Activated CD4-positive, alpha-beta T cell treated with anti-CD3 and anti-CD28 coated beads, Interleukin-2, amount 10 ng/mL, durations not matched to agents 24 days and 14 days (primary cell): ENCODE results near the gene GBGT1. TPM values are rescaled to one million over a fixed set of nuclear protein-coding genes. Genes with fewer than 3 reads are reported as not detected.

ENCODE experiments used
- DNase-seq: peaks from one replicate; pipeline ENCODE4 v3.0.0; 2022
- H3K27ac Mint-ChIP-seq: one replicate; pipeline ENCODE4 v1.8.0; 2022; ENCODE audit warnings: mild to moderate bottlenecking, mixed read lengths
- H3K27me3 Mint-ChIP-seq: one replicate; pipeline ENCODE4 v1.8.0; 2022; ENCODE audit warnings: mixed read lengths
- H3K36me3 Mint-ChIP-seq: one replicate; pipeline ENCODE4 v1.8.0; 2022; ENCODE audit warnings: low read depth, mild to moderate bottlenecking, mixed read lengths
- H3K4me1 Mint-ChIP-seq: one replicate; pipeline ENCODE4 v1.8.0; 2021; ENCODE audit warnings: mixed read lengths
- H3K4me3 Mint-ChIP-seq: one replicate; pipeline ENCODE4 v1.8.0; 2022; ENCODE audit warnings: mild to moderate bottlenecking, moderate library complexity, mixed read lengths
- H3K9me3 Mint-ChIP-seq: one replicate; pipeline ENCODE4 v1.8.0; 2021; ENCODE audit warnings: mixed read lengths
- intact Hi-C: fragments of 100-400 bp; cut with micrococcal nuclease; formaldehyde crosslinking; loops from one replicate; pipeline ENCODE4 v1.15.1; 2023
- total RNA-seq: library from RNA; stranded (reverse); gene quantifications from 2 replicates; pipeline ENCODE4 v1.2.3, GENCODE V29; 2022

The GBGT1 gene
- total RNA-seq, 1 donor from 2014 or later: 8.2 TPM

DNA sequence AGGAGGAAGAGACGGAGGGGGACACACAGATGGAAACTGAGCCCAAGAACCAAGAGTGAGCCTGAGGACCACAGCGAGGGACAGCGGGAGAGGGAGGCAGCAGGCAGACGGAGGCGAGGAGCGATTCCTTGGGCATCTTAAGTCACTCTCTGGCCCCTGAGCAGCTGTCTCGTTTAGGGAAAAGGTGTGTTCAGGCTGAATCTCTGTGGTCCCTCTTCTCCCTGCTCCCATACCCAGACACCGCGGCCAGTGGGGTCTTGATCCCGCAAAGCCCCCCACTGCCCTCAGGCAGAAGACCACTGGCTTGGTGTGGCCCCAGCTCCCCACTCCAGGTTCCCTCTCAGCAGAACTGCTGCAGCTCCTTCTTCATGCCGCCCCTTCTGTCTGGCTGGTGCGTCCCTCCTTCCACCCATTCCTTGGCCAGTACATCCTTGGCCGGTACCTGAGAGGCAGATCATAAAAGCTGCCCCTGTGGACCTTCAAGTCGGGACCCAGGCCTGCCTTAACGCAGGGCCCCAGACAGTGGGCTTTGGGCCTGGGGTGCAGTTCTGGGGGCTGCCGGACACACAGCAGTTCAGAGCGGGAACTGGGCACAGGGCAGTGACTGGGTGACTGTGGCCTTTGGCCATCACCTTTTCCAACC lies 36.9 kb downstream of the GBGT1 start:
- H3K36me3 Mint-ChIP-seq: peaks cover 21% of the 10 kb centered on the region
- peaks cover 53% of the 10 kb centered on the region for H3K4me1 Mint-ChIP-seq
- peak overlapping the region; percentile 71 for H3K4me3 Mint-ChIP-seq
- intact Hi-C loops: no loop called here
- no peaks in the 10 kb centered on the region for H3K27me3 Mint-ChIP-seq
- peak overlapping the region; percentile 76 for H3K27ac Mint-ChIP-seq
- no peak for DNase-seq
- H3K9me3 Mint-ChIP-seq: no peaks in the 10 kb centered on the region

DNA sequence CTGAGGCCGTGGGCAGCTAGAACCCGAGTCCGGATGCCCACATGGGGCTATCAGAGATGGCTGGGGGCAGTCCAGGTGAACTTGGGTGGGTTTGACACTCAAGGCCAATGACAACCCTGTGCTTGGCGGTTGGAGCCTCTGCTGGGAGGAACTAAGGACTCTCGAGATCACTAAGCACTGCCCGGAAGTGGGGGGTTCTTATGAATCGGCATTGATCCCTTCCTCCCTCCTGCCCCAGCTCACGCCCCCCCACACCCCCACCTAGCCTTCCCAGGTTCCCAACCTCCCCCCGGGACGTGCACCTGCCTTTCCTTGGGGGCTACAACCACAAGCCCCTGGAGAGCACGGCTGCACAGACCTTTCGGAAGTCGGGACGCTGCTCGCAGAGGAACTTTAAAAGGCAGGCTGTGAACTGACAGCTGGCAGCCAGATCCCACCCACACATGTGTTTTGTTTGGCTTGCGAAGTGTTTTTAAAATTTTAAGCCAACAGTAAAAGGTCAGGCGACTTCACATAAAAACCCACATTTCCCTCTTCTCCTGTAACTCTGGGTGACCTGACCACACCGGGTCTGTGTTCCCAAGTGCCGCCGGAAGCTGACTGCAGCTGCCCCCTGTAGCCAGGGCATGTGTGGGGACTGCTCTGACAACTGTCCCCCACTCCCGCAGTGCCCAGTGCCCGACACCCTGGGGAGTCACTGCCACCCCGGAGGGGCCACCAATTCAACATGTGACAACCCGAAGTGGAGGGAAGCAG lies 37.6 kb downstream of the GBGT1 start:
- intact Hi-C loops: no loop called here
- DNase-seq: no peak
- Mint-ChIP-seq H3K4me3 (peak overlapping the region; percentile 71), H3K27me3 (no peaks in the 10 kb centered on the region), H3K27ac (peak overlapping the region; percentile 76), H3K4me1 (peaks cover 52% of the 10 kb centered on the region), H3K9me3 (no peaks in the 10 kb centered on the region), H3K36me3 (peaks cover 23% of the 10 kb centered on the region)

DNA sequence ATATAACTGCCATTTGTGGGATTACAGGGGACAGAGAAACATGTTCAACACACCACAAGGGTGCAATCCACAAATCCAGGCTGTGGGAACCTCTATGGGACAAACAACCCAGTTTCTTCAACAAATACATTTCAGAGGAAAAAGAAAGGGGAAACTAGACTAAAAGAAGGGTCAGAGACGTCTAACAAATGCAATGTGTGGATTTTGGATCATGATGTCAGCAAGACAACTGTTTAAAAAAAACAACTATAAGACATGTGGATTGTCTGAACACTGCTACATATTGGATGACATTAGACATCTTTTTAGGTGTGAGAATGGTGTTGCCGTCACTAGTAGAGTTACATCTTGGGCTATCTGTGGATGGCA lies 38.8 kb downstream of the GBGT1 start:
- no peak for DNase-seq
- intact Hi-C loops: no loop called here
- peak overlapping the region; percentile 66 for H3K27ac Mint-ChIP-seq
- H3K27me3 Mint-ChIP-seq: no peaks in the 10 kb centered on the region
- peaks cover 48% of the 10 kb centered on the region for H3K4me1 Mint-ChIP-seq
- H3K36me3 Mint-ChIP-seq: peaks cover 20% of the 10 kb centered on the region
- no peak overlapping the region for H3K4me3 Mint-ChIP-seq
- no peaks in the 10 kb centered on the region for H3K9me3 Mint-ChIP-seq

DNA sequence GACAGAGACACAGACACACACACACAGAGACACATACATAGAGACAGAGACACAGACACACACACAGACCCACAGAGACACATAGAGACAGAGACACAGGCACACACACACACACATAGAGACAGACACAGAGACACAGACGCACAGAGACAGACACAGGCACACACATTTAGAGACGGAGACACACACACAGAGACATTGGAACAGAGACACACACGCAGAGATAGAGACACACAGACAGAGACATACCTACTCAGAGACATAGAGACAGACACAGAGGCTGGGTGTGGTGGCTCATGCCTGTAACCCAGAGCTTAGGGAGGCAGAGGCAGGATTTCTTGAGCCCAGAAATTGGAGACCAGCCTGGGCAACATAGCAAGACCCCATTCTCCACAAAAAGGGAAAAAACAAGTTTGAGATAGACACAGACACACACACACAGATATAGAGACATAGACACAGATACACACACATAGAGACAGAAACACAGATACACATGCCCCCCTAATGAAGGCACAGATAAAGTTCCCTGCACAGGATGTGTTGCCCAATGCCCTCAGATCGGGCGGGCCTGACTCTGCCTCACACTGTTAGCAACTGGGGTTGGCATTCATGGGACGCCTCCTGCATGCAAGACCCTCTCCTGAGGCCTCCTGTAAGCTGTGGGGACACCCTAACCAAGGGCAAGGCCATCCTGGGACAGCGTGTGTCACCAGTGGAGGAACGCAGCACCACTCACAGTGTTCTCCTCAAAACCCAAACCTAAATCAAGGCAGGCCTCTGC lies 39.4 kb downstream of the GBGT1 start:
- H3K9me3 Mint-ChIP-seq: no peaks in the 10 kb centered on the region
- peaks cover 47% of the 10 kb centered on the region for H3K4me1 Mint-ChIP-seq

DNA sequence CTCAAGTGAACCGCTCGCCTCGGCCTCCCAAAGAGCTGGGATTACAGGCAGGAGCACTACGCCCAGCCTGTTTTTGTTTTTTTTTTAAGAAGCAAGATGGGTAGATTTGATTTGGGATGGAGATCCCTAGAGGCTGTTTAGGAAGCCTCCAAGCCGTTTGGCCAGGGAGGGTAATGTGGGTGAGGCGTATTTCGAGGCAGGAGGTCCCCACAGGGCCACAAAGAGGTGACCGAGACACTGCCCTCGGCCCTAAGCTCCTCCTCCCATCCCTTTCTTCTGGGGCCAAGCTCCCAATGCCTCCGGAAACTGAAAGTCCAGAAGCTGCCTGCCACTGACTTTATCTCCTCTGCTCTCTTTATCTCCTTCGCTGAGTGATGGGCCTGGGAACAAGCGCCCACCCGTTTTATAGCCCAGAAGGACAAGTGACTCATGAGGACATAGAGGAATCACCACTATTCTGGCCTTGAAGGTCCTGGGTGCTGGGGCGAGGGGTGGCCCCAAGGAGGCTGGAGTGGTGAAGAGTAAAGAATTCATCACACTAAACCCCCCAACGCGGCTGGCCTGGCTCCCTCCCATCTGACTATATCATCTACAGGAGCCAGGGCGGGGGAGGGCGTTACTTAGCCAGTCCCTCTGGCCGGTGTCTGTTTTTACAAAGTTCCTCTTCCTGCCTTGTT lies 40.6 kb downstream of the GBGT1 start:
- Mint-ChIP-seq H3K36me3 (peaks cover 19% of the 10 kb centered on the region), H3K27me3 (no peaks in the 10 kb centered on the region), H3K27ac (peak overlapping the region; percentile 65), H3K4me1 (peaks cover 56% of the 10 kb centered on the region), H3K4me3 (no peak overlapping the region), H3K9me3 (no peaks in the 10 kb centered on the region)
- no peak for DNase-seq
- intact Hi-C loops: no loop called here

More for the DNA sequence above, 39.4 kb downstream of the GBGT1 start:
- Mint-ChIP-seq H3K36me3 (peaks cover 18% of the 10 kb centered on the region), H3K4me3 (peak overlapping the region; percentile 1), H3K27me3 (no peaks in the 10 kb centered on the region), H3K27ac (peak overlapping the region; percentile 34)
- DNase-seq: no peak
- intact Hi-C loops: no loop called here

DNA sequence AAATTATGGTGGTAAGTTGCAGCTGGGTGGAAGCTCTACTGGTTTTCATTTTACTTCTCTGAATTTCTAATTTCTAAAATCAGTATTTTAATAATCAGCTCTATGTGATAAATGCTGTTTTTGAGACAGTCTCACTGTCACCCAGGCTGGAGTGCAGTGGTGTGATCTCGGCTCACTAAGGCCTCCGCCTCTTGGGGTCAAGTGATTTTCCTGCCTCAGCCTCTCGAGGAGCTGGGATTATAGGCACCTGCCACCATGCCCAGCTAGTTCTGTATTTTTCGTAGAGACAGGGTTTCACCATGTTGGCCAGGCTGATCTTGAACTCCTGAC lies 41.1 kb downstream of the GBGT1 start:
- H3K27ac Mint-ChIP-seq: peak overlapping the region; percentile 93
- no peaks in the 10 kb centered on the region for H3K9me3 Mint-ChIP-seq
- no peak for DNase-seq
- H3K4me1 Mint-ChIP-seq: peaks cover 56% of the 10 kb centered on the region
- no peaks in the 10 kb centered on the region for H3K27me3 Mint-ChIP-seq
- peak overlapping the region; percentile 79 for H3K4me3 Mint-ChIP-seq
- intact Hi-C loops: no loop called here
- peaks cover 15% of the 10 kb centered on the region for H3K36me3 Mint-ChIP-seq

DNA sequence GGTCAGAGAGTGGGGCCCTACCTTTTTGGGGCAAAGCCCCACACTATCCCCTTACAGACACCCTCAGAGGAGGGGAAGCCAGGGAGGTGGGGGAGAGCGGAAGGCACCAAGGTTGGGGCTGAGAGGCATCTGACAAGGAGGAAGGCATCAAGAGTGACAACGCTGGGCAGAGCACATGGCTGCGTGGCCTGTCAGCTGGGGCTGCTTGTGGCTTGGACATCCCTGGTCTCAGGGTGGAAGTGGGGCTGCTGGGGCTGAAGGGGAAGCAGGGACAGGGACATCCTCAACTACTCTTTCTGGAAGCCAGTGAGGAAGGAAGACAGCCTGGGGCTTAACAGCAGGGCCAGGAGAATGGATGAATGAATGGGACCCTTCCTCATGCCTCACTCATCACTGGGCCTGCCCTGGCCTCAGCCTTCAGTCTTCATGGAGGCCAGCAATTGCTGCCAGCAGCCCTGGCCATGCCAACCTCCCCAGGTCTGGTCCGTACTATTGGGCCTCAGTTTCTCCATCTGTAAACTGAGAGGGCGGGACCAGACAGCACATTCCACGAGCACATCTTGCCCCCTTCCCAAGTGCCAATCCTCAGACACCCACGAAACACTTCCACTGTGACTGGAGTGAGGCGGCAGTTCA lies 41.7 kb downstream of the GBGT1 start:
- H3K4me1 Mint-ChIP-seq: peaks cover 59% of the 10 kb centered on the region
- peaks cover 15% of the 10 kb centered on the region for H3K36me3 Mint-ChIP-seq
- H3K9me3 Mint-ChIP-seq: no peaks in the 10 kb centered on the region
- no peak for DNase-seq
- peak overlapping the region; percentile 93 for H3K27ac Mint-ChIP-seq
- peak overlapping the region; percentile 79 for H3K4me3 Mint-ChIP-seq
- H3K27me3 Mint-ChIP-seq: no peaks in the 10 kb centered on the region
- intact Hi-C loops: loop anchor here (1.0 kb wide), 3 partner anchors 11 to 26 kb away; no protein-coding TSS in a partner anchor

DNA sequence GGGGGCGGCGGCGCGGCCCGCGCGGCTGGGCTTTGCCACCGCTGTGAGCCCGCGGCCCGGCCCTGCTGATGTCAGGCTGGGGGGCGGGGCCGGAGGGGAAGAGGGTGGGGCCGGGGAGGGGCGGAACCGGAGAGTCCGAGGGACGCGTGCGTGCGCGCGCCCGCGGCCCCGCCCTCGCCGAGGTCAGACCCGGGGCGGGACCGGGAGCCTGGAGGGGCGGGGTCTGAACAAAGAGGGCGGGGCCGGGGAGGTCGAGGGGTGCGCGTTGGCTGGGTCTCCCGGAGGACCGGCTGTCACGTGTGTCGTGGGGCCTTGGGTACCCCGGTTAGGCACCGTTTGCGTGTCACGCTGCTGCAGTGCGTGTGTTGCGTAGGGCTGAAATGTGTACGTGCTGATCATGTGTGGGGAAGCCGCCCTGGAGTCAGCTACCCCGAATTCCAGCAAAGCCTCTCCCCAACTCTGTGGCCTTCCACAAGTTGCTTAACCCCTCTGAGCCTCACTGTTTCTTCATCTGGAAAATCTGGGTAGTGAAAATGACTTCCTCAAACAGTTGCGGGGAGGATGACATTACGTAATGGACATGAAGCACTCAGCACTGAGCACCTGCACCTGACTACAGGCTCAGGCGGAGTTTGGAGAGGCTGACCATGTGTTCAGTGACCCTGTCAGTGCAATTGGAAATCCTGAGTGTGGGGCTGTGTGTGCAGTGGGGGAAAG lies 42.4 kb downstream of the GBGT1 start, which contains the start of gene RALGDS:
Gene RALGDS (minus strand): TSS at position 43 of the 717 bp plus-strand sequence. CDS start 86 bp downstream, outside the sequence.
- peaks cover 13% of the 10 kb centered on the region for H3K36me3 Mint-ChIP-seq
- no peaks in the 10 kb centered on the region for H3K27me3 Mint-ChIP-seq
- DNase-seq: peak; percentile 96
- H3K4me3 Mint-ChIP-seq: peak within 1 kb of the TSS; percentile 84
- intact Hi-C loops: loop anchor here (1.0 kb wide), 3 partner anchors 12 to 27 kb away; no protein-coding TSS in a partner anchor
- peak within 1 kb of the TSS; percentile 93 for H3K27ac Mint-ChIP-seq
- peaks cover 58% of the 10 kb centered on the region for H3K4me1 Mint-ChIP-seq
- no peaks in the 10 kb centered on the region for H3K9me3 Mint-ChIP-seq

DNA sequence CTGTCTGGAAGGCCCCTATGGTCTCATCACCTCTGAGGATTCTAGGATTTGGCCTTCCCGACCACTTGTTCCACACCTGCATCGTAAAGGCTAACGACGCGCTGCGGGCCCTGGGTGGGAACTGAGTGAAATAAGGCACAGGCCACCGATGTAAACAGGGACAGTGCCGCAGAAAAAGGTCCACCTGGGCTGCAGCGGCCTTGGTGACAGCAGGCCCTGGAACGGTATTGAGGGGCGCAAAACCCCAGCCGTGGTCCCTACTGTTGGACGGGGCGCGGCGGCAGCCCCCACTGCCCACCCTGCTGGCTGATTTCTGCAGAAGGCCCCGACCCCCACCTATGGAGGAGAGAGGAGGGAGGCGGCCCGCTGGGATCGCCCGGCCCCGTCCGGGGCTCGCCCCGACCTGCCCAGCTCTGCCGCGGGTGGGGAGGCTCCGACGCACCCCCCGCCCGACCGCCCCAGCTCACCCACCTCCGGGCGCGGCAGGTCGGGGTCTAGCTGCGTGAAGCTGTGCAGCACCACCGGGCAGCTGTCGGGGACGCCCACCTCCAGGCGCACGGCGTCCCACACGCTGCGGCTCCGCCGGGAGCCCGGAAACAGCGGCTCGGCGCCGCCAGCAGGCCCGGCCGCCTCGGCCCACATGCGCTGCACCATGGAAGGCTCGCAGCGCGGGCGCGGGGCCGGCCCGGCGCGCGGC lies 43.1 kb downstream of the GBGT1 start:
- peak overlapping the region; percentile 78 for H3K27ac Mint-ChIP-seq
- no peaks in the 10 kb centered on the region for H3K27me3 Mint-ChIP-seq
- H3K9me3 Mint-ChIP-seq: no peaks in the 10 kb centered on the region
- peaks cover 14% of the 10 kb centered on the region for H3K36me3 Mint-ChIP-seq
- DNase-seq: no peak
- H3K4me1 Mint-ChIP-seq: peaks cover 59% of the 10 kb centered on the region
- intact Hi-C loops: loop anchor here (1.0 kb wide), 3 partner anchors 13 to 28 kb away; no protein-coding TSS in a partner anchor
- H3K4me3 Mint-ChIP-seq: peak overlapping the region; percentile 84

DNA sequence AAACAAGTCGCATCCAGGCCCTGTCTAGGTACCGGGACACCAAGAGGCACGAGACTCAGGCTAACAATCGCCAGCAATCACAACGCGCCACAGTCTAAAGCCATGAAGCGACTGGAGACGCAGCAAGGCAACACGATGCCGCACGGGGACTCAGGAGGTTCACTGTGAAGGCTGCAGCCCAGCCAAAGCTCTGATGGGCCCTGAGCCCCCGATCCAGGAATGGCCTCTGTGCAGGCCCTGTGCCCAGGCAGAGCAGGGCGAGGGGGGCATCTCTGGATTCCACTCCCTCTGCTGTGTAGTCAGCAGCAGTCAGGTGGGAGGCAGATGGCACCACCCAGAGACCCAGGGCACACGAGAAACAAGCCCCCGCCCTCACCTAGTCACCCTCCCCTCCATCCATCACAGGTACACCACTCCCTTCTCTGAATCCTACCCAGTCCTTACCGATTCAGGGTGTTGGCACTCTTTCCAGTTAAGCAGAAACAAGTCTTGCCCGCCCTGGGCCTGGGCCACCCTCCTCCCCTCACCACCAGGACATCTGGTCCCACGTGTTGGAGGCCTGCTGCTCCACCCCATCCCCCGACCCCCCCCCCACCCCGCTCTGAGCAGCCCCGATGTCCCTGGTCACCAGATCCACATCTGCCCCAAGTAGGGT lies 43.7 kb downstream of the GBGT1 start:
- intact Hi-C loops: no loop called here
- Mint-ChIP-seq H3K36me3 (peaks cover 12% of the 10 kb centered on the region), H3K27me3 (no peaks in the 10 kb centered on the region), H3K9me3 (no peaks in the 10 kb centered on the region), H3K27ac (peak overlapping the region; percentile 78), H3K4me3 (peak overlapping the region; percentile 84), H3K4me1 (peaks cover 62% of the 10 kb centered on the region)
- DNase-seq: no peak

DNA sequence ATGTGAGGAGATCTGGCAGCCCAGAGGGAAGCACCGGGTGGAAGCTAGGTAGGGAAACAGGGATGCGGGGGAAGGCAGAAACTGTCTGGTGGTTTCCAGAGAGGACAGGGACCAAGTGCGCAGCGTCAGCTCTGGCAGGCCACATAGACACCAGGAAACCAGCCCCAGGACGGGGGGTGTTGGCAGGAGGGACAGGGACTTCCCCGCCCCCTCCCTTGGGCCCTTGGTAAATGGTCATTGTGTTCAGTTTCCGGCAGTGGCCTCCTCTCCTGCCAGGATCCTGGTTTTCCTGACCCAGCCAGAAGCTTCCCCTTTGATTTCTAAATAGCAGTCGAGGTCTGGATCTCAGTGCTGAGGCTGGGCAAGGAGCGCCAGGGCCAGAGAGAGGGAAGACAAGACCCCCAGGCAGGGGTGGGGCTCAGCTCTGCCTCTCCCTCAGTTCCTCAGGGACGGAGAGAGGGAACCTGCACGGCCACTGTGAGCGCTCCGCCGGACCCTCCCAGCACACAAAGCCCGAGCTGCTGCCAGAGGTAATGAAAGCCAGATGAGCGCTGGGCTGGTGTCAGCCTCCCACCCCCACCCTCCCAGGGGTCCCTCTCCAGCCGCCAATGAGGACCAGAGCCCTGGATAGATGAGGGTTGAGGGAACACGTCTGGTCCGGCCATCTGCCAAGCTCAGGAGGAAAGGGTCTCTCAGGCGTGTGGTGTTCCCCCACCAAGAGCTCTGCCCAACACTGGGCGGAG lies 44.4 kb downstream of the GBGT1 start:
- Mint-ChIP-seq H3K4me1 (peaks cover 59% of the 10 kb centered on the region), H3K4me3 (peak overlapping the region; percentile 84)
- intact Hi-C loops: no loop called here

More for the DNA sequence above, 44.4 kb downstream of the GBGT1 start:
- no peaks in the 10 kb centered on the region for H3K9me3 Mint-ChIP-seq
- no peak for DNase-seq
- no peaks in the 10 kb centered on the region for H3K27me3 Mint-ChIP-seq
- peaks cover 12% of the 10 kb centered on the region for H3K36me3 Mint-ChIP-seq
- peak overlapping the region; percentile 63 for H3K27ac Mint-ChIP-seq
